Natural killer cell (primary cell): ENCODE results near the gene CACNA1A. TPM values are rescaled to one million over a fixed set of nuclear protein-coding genes. Genes with fewer than 3 reads are reported as not detected.
"Not testable (repeated sequence)": the region's sequence is repeated elsewhere in the genome, so short reads cannot be mapped to it uniquely, and the experiment has no call there.

Source experiments
- ATAC-seq, 3 donors: fragments of 150-1000 bp in 2 of 3; fragments of 200-7000 bp in 1 of 3; cut with Tn5 transposase; 1 replicate in 1 of 3; 2 replicates in 2 of 3; pipeline ENCODE4 v1.10.0; 2021; ENCODE audit warnings: mild to moderate bottlenecking in 2 of 3, moderate library complexity in 2 of 3
- DNase-seq, 2 donors: peaks; one replicate each; pipeline versions ENCODE4 v3.0.0 to v3.0.0-alpha.2; 2013 to 2021; ENCODE audit warnings: mixed read lengths in 1 of 2
- H3K27ac ChIP-seq: one replicate; pipeline ENCODE4 v1.5.1; 2013; ENCODE audit warnings: mild to moderate bottlenecking, low read length
- H3K27me3 ChIP-seq: one replicate; pipeline ENCODE4 v1.6.1; 2013; ENCODE audit warnings: low read length; ENCODE audit not compliant: control insufficient read depth, insufficient read depth
- H3K36me3 ChIP-seq: one replicate; pipeline ENCODE4 v1.6.1; 2013; ENCODE audit warnings: low read length; ENCODE audit not compliant: control insufficient read depth, insufficient read depth
- H3K4me1 ChIP-seq: one replicate; pipeline ENCODE4 v1.6.1; 2013; ENCODE audit warnings: low read length; ENCODE audit not compliant: control insufficient read depth, insufficient read depth
- H3K4me3 ChIP-seq: one replicate; pipeline ENCODE4 v1.5.1; 2013; ENCODE audit warnings: low read length
- H3K9me3 ChIP-seq: one replicate; pipeline ENCODE4 v1.6.1; 2013; ENCODE audit warnings: low read length; ENCODE audit not compliant: control insufficient read depth, insufficient read depth
- H3K27ac Mint-ChIP-seq, 2 donors: one replicate each; pipeline ENCODE4 v1.8.0; 2022; ENCODE audit warnings: mild to moderate bottlenecking in 2 of 2, mixed read lengths in 2 of 2, moderate library complexity in 1 of 2
- H3K27me3 Mint-ChIP-seq, 2 donors: one replicate each; pipeline ENCODE4 v1.8.0; 2022; ENCODE audit warnings: low read depth in 2 of 2, mixed read lengths in 2 of 2
- H3K36me3 Mint-ChIP-seq: one replicate; pipeline ENCODE4 v1.8.0; 2022; ENCODE audit warnings: mixed read lengths
- H3K4me1 Mint-ChIP-seq, 2 donors: one replicate each; pipeline ENCODE4 v1.8.0; 2022; ENCODE audit warnings: mixed read lengths in 2 of 2
- H3K4me3 Mint-ChIP-seq: one replicate; pipeline ENCODE4 v1.8.0; 2022; ENCODE audit warnings: mild to moderate bottlenecking, moderate library complexity, mixed read lengths
- H3K9me3 Mint-ChIP-seq, 2 donors: one replicate each; pipeline ENCODE4 v1.8.0; 2022; ENCODE audit warnings: mixed read lengths in 2 of 2
- CTCF ChIP-seq: fragments of 200-600 bp; IDR thresholded peaks from one replicate; pipeline ENCODE4 v1.8.0; 2022; ENCODE audit warnings: antibody characterized with exemption
- WGBS: methylation state at CpG from one replicate; pipeline ENCODE4 v1.1.7; 2013; ENCODE audit warnings: missing lambda C conversion rate; ENCODE audit not compliant: insufficient coverage; 5-methylcytosine and 5-hydroxymethylcytosine counted together
- intact Hi-C: fragments of 100-400 bp; cut with micrococcal nuclease; formaldehyde crosslinking; loops from one replicate; pipeline ENCODE4 v1.14.2; 2022
- total RNA-seq, 4 donors: library from RNA; stranded (reverse); fragments of 120-200 nt in 1 of 4; gene quantifications; one replicate each; pipeline versions ENCODE4 v1.2.3 to v1.2.4, GENCODE V29; 2013 to 2022

CACNA1A gene
- total RNA-seq, 3 donors from 2014 or later (not counting 1 experiment from before 2014, with no cell fraction given): 0.59 to 0.85 (median 0.75) TPM

- intact Hi-C loops: loop anchor here (1.0 kb wide), 1 partner anchor 15 kb away; no protein-coding TSS in a partner anchor
- no peak for TF ChIP-seq CTCF
- Histone ChIP-seq H3K9me3 (no peaks in the 10 kb centered on the region), H3K36me3 (no peaks in the 10 kb centered on the region), H3K4me3 (no peak overlapping the region), H3K27me3 (no peaks in the 10 kb centered on the region), H3K27ac (peak overlapping the region; percentile 69), H3K4me1 (peaks cover 53% of the 10 kb centered on the region)
- Mint-ChIP-seq H3K36me3 (no peaks in the 10 kb centered on the region), H3K9me3 (no peaks in the 10 kb centered on the region), H3K4me1 (peaks cover 15 to 32% of the 10 kb centered on the region in 2 donors), H3K27me3 (no peaks in the 10 kb centered on the region), H3K4me3 (peak overlapping the region; percentile 74), H3K27ac (peak overlapping the region; percentile 82 to 90)
- DNase-seq: peak; percentile 66 to 67
- peak; percentile 83 to 92 (median 86) for ATAC-seq
- 2% methylated on average over 9 of the region's 16 CpGs for WGBS
These were observed 324.4 kb downstream of the CACNA1A start for GRCh38 chr19:13181747-13182388.

GRCh38 chr19:13178291-13178690 is 328.0 kb downstream of the CACNA1A start:
- 94% methylated on average over 10 of the region's 10 CpGs for WGBS
- peaks cover 49% of the 10 kb centered on the region for H3K4me1 ChIP-seq
- H3K9me3 Mint-ChIP-seq, DNase-seq, intact Hi-C loops, H3K4me3 Mint-ChIP-seq, H3K36me3 Mint-ChIP-seq, H3K36me3 ChIP-seq, H3K27ac Mint-ChIP-seq, ATAC-seq, H3K27me3 ChIP-seq, H3K9me3 ChIP-seq, H3K4me3 ChIP-seq, H3K27ac ChIP-seq, H3K27me3 Mint-ChIP-seq: not testable (repeated sequence)
- H3K4me1 Mint-ChIP-seq: peaks cover 6 to 22% of the 10 kb centered on the region in 2 donors

- intact Hi-C loops, H3K36me3 Mint-ChIP-seq: not testable (repeated sequence)
- H3K4me1 Mint-ChIP-seq: peaks cover 13 to 29% of the 10 kb centered on the region in 2 donors
These were observed 328.7 kb downstream of the CACNA1A start for GRCh38 chr19:13177584-13177983.

GRCh38 chr19:13176345-13176744 is 329.9 kb downstream of the CACNA1A start:
- H3K27me3 ChIP-seq: no peaks in the 10 kb centered on the region
- H3K4me1 Mint-ChIP-seq: peaks cover 13 to 32% of the 10 kb centered on the region in 2 donors
- no peak overlapping the region for H3K27ac ChIP-seq
- H3K27me3 Mint-ChIP-seq: no peaks in the 10 kb centered on the region
- no peak overlapping the region for H3K4me3 Mint-ChIP-seq
- intact Hi-C loops: no loop called here
- no peak overlapping the region for H3K4me3 ChIP-seq
- ATAC-seq (no peak), DNase-seq (no peak)
- 94% methylated on average over 8 of the region's 8 CpGs for WGBS
- no peak for TF ChIP-seq CTCF
- H3K27ac Mint-ChIP-seq: no peak overlapping the region
- H3K36me3 Mint-ChIP-seq: no peaks in the 10 kb centered on the region
- H3K4me1 ChIP-seq: peaks cover 49% of the 10 kb centered on the region
- no peaks in the 10 kb centered on the region for H3K9me3 Mint-ChIP-seq
- H3K9me3 ChIP-seq: no peaks in the 10 kb centered on the region
- H3K36me3 ChIP-seq: no peaks in the 10 kb centered on the region

More at GRCh38 chr19:13177584-13177983, 328.7 kb downstream of the CACNA1A start:
- not testable (repeated sequence) for H3K27ac Mint-ChIP-seq, H3K27me3 Mint-ChIP-seq, H3K27ac ChIP-seq, ATAC-seq, H3K9me3 Mint-ChIP-seq, DNase-seq, H3K27me3 ChIP-seq, H3K36me3 ChIP-seq, H3K4me3 ChIP-seq, H3K4me3 Mint-ChIP-seq, H3K9me3 ChIP-seq
- 100% methylated on average over 5 of the region's 5 CpGs for WGBS
- peaks cover 49% of the 10 kb centered on the region for H3K4me1 ChIP-seq
